Mesenchymal stem cell (in vitro differentiated cells and primary cell): Measurements from ENCODE around the gene TRIML2.

Experiments
- DNase-seq: peaks from one replicate; pipeline ENCODE4 v3.0.0-alpha.2; 2013
- H2AFZ ChIP-seq: one replicate; pipeline ENCODE4 v1.6.1; 2013; ENCODE audit warnings: low read depth, mild to moderate bottlenecking, control low read depth, inconsistent platforms, low read length, moderate library complexity
- H2AK5ac ChIP-seq: 2 replicates; pipeline ENCODE4 v1.6.1; 2013; ENCODE audit warnings: low read length, moderate library complexity, mild to moderate bottlenecking, inconsistent platforms; ENCODE audit not compliant: severe bottlenecking
- H2BK120ac ChIP-seq: one replicate; pipeline ENCODE4 v1.6.1; 2013; ENCODE audit warnings: low read depth, mild to moderate bottlenecking, inconsistent platforms, low read length, moderate library complexity
- H2BK12ac ChIP-seq, 2 experiments: one replicate each; pipeline ENCODE4 v1.6.1; 2013; ENCODE audit warnings: inconsistent platforms in 2 of 2, low read length in 2 of 2, mild to moderate bottlenecking in 2 of 2, moderate library complexity in 2 of 2, control low read depth in 1 of 2
- H2BK15ac ChIP-seq: one replicate; pipeline ENCODE4 v1.6.1; 2013; ENCODE audit warnings: mild to moderate bottlenecking, low read depth, inconsistent platforms; ENCODE audit not compliant: poor library complexity, severe bottlenecking
- H2BK5ac ChIP-seq: 2 replicates; pipeline ENCODE4 v1.6.1; 2013; ENCODE audit warnings: low read depth, mild to moderate bottlenecking, low read length, control low read depth, inconsistent platforms; ENCODE audit not compliant: poor library complexity, severe bottlenecking
- H3K14ac ChIP-seq, 2 experiments: one replicate each; pipeline ENCODE4 v1.6.1; 2013; ENCODE audit warnings: inconsistent platforms in 2 of 2, low read length in 2 of 2, control low read depth in 1 of 2, mild to moderate bottlenecking in 1 of 2, moderate library complexity in 1 of 2
- H3K18ac ChIP-seq, 2 experiments: one replicate each; pipeline ENCODE4 v1.6.1; 2013; ENCODE audit warnings: inconsistent platforms in 2 of 2, low read length in 2 of 2, control low read depth in 1 of 2, low read depth in 1 of 2, mild to moderate bottlenecking in 1 of 2
- H3K23ac ChIP-seq, 2 experiments: one replicate each; pipeline ENCODE4 v1.6.1; 2013; ENCODE audit warnings: inconsistent platforms in 2 of 2, low read length in 2 of 2, mild to moderate bottlenecking in 2 of 2, moderate library complexity in 2 of 2, control low read depth in 1 of 2
- H3K27ac ChIP-seq: 2 replicates; pipeline ENCODE4 v1.5.1; 2013; ENCODE audit warnings: mild to moderate bottlenecking, moderate library complexity, low read length, control low read depth, inconsistent platforms; ENCODE audit not compliant: poor library complexity, severe bottlenecking
- H3K27me3 ChIP-seq, 2 experiments: 2 replicates each; pipeline versions ENCODE4 v1.6.1 to v1.7.0; 2013; ENCODE audit warnings: low read length in 2 of 2, mild to moderate bottlenecking in 2 of 2, moderate library complexity in 2 of 2, control low read depth in 1 of 2, inconsistent platforms in 1 of 2; ENCODE audit not compliant: control insufficient read depth in 1 of 2, insufficient read depth in 1 of 2
- H3K36me3 ChIP-seq, 2 experiments: 2 replicates each; pipeline versions ENCODE4 v1.6.1 to v1.7.0; 2013; ENCODE audit warnings: low read length in 2 of 2, control low read depth in 1 of 2, inconsistent platforms in 1 of 2, low read depth in 1 of 2, mild to moderate bottlenecking in 1 of 2; ENCODE audit not compliant: insufficient read depth in 2 of 2, control insufficient read depth in 1 of 2
- H3K4ac ChIP-seq, 2 experiments: one replicate each; pipeline ENCODE4 v1.6.1; 2013; ENCODE audit warnings: inconsistent platforms in 2 of 2, low read length in 2 of 2, mild to moderate bottlenecking in 2 of 2, moderate library complexity in 2 of 2, control low read depth in 1 of 2, low read depth in 1 of 2
- H3K4me1 ChIP-seq: 2 replicates; pipeline ENCODE4 v1.6.1; 2013; ENCODE audit warnings: low read depth, low read length, control low read depth; ENCODE audit not compliant: control insufficient read depth, insufficient read depth
- H3K4me2 ChIP-seq: 2 replicates; pipeline ENCODE4 v1.6.1; 2013; ENCODE audit warnings: low read length, mild to moderate bottlenecking, inconsistent platforms; ENCODE audit not compliant: poor library complexity, severe bottlenecking
- H3K4me3 ChIP-seq, 2 experiments: 2 replicates each; pipeline versions ENCODE4 v1.5.1 to v1.7.0; 2013; ENCODE audit warnings: low read length in 2 of 2, mild to moderate bottlenecking in 2 of 2, control low read depth in 1 of 2, low read depth in 1 of 2; ENCODE audit not compliant: insufficient read depth in 1 of 2
- H3K79me1 ChIP-seq: replicated peaks from 2 replicates; pipeline ENCODE4 v1.6.1; 2013; ENCODE audit warnings: mild to moderate bottlenecking, control low read depth, low read length, inconsistent platforms; ENCODE audit not compliant: poor library complexity, severe bottlenecking
- H3K9ac ChIP-seq: 2 replicates; pipeline ENCODE4 v1.7.0; 2013; ENCODE audit warnings: mild to moderate bottlenecking, low read length, moderate library complexity
- H3K9me3 ChIP-seq: 2 replicates; pipeline ENCODE4 v1.7.0; 2013; ENCODE audit warnings: mild to moderate bottlenecking, low read length; ENCODE audit not compliant: control insufficient read depth
- H4K8ac ChIP-seq: one replicate; pipeline ENCODE4 v1.6.1; 2013; ENCODE audit warnings: inconsistent platforms, mild to moderate bottlenecking, low read length, moderate library complexity
- H4K91ac ChIP-seq: one replicate; pipeline ENCODE4 v1.6.1; 2013; ENCODE audit warnings: mild to moderate bottlenecking, low read length, inconsistent platforms
- WGBS: methylation state at CpG from one replicate; pipeline ENCODE4 v1.1.7; 2013; ENCODE audit warnings: mixed read lengths; 5-methylcytosine and 5-hydroxymethylcytosine counted together

Gene TRIML2

GRCh38 chr4:188139671-188140070 is 30.3 kb upstream of the TRIML2 start:
- H3K14ac ChIP-seq: no peak overlapping the region
- WGBS: 83% methylated on average over 19 of the region's 19 CpGs

GRCh38 chr4:188139141-188139540 is 29.7 kb upstream of the TRIML2 start, which contains the start of gene TRIML1:
TRIML1 (plus strand) TSS chr4:188139441; CDS start chr4:188139559, 118 bp downstream.
- Histone ChIP-seq H3K23ac (no peak within 1 kb of the TSS), H3K4me3 (no peak within 1 kb of the TSS), H2BK15ac (no peak within 1 kb of the TSS), H4K91ac (no peak within 1 kb of the TSS), H3K4me1 (no peaks in the 10 kb centered on the region), H3K9me3 (no peaks in the 10 kb centered on the region), H2BK12ac (no peak within 1 kb of the TSS), H3K4me2 (no peak within 1 kb of the TSS), H3K4ac (no peak within 1 kb of the TSS), H3K36me3 (no peaks in the 10 kb centered on the region), H3K27ac (no peak within 1 kb of the TSS), H3K9ac (no peak within 1 kb of the TSS), H3K18ac (no peak within 1 kb of the TSS), H2AK5ac (no peak within 1 kb of the TSS), H3K27me3 (no peaks in the 10 kb centered on the region), H2BK5ac (no peak within 1 kb of the TSS), H3K79me1 (no peaks in the 10 kb centered on the region), H2BK120ac (no peak within 1 kb of the TSS), H2AFZ (no peak within 1 kb of the TSS), H3K14ac (no peak within 1 kb of the TSS), H4K8ac (no peak within 1 kb of the TSS)
- no peak for DNase-seq
- WGBS: 94% methylated on average over 3 of the region's 3 CpGs

More at GRCh38 chr4:188139671-188140070, 30.3 kb upstream of the TRIML2 start:
- no peak overlapping the region for H2BK5ac ChIP-seq
- no peaks in the 10 kb centered on the region for H3K4me1 ChIP-seq
- no peak overlapping the region for H3K9ac ChIP-seq
- no peak overlapping the region for H3K23ac ChIP-seq
- H2BK120ac ChIP-seq: no peak overlapping the region
- DNase-seq: no peak
- no peak overlapping the region for H3K4me3 ChIP-seq
- H3K27me3 ChIP-seq: no peaks in the 10 kb centered on the region
- no peak overlapping the region for H3K4ac ChIP-seq
- H3K79me1 ChIP-seq: no peaks in the 10 kb centered on the region
- no peak overlapping the region for H3K27ac ChIP-seq
- no peak overlapping the region for H2AFZ ChIP-seq
- no peaks in the 10 kb centered on the region for H3K36me3 ChIP-seq
- H4K91ac ChIP-seq: no peak overlapping the region
- H2BK15ac ChIP-seq: no peak overlapping the region
- H3K18ac ChIP-seq: no peak overlapping the region
- H2BK12ac ChIP-seq: no peak overlapping the region
- H3K4me2 ChIP-seq: no peak overlapping the region
- H3K9me3 ChIP-seq: no peaks in the 10 kb centered on the region
- no peak overlapping the region for H4K8ac ChIP-seq
- H2AK5ac ChIP-seq: no peak overlapping the region

GRCh38 chr4:188138227-188138626 is 28.8 kb upstream of the TRIML2 start:
- WGBS: 88% methylated on average over 7 of the region's 10 CpGs
- H2BK5ac ChIP-seq: no peak overlapping the region
- H4K91ac ChIP-seq: no peak overlapping the region
- H4K8ac ChIP-seq: no peak overlapping the region
- no peak overlapping the region for H3K9ac ChIP-seq
- no peaks in the 10 kb centered on the region for H3K36me3 ChIP-seq
- H3K4me3 ChIP-seq: no peak overlapping the region
- H2BK12ac ChIP-seq: no peak overlapping the region
- no peak overlapping the region for H3K18ac ChIP-seq
- no peak overlapping the region for H2AK5ac ChIP-seq
- no peak overlapping the region for H2BK120ac ChIP-seq
- no peak for DNase-seq
- no peak overlapping the region for H3K27ac ChIP-seq
- no peaks in the 10 kb centered on the region for H3K79me1 ChIP-seq
- H3K27me3 ChIP-seq: no peaks in the 10 kb centered on the region
- H3K23ac ChIP-seq: no peak overlapping the region
- H3K9me3 ChIP-seq: no peaks in the 10 kb centered on the region
- no peak overlapping the region for H3K4ac ChIP-seq
- no peak overlapping the region for H2AFZ ChIP-seq
- H3K14ac ChIP-seq: no peak overlapping the region
- no peaks in the 10 kb centered on the region for H3K4me1 ChIP-seq
- no peak overlapping the region for H3K4me2 ChIP-seq
- H2BK15ac ChIP-seq: no peak overlapping the region

- no peak for DNase-seq
- 90% methylated on average over 3 of the region's 5 CpGs for WGBS
- Histone ChIP-seq H2BK12ac (no peak overlapping the region), H3K27ac (no peak overlapping the region), H2BK5ac (no peak overlapping the region), H2BK15ac (no peak overlapping the region), H3K79me1 (no peaks in the 10 kb centered on the region), H3K18ac (no peak overlapping the region), H2BK120ac (no peak overlapping the region), H3K36me3 (no peaks in the 10 kb centered on the region), H2AFZ (no peak overlapping the region), H2AK5ac (no peak overlapping the region), H4K91ac (no peak overlapping the region), H3K4me3 (no peak overlapping the region), H4K8ac (no peak overlapping the region), H3K23ac (no peak overlapping the region), H3K9ac (no peak overlapping the region), H3K9me3 (no peaks in the 10 kb centered on the region), H3K14ac (no peak overlapping the region), H3K4me1 (peaks cover 5% of the 10 kb centered on the region), H3K27me3 (no peaks in the 10 kb centered on the region), H3K4me2 (no peak overlapping the region), H3K4ac (no peak overlapping the region)
Measured at GRCh38 chr4:188132232-188132631, 22.8 kb upstream of the TRIML2 start.
